ENCODE results near the gene GPR146.

The GPR146 gene

GRCh38 chr7:1011297-1012003, 32.9 kb upstream of the GPR146 start:
- DNase-seq: no peak

- DNase-seq: no peak
These were observed 32.2 kb upstream of the GPR146 start for GRCh38 chr7:1012004-1012715.

GRCh38 chr7:1012716-1013095, 31.6 kb upstream of the GPR146 start:
- DNase-seq: no peak

- DNase-seq: no peak
These were observed 30.8 kb upstream of the GPR146 start for GRCh38 chr7:1013581-1013980.

DNA sequence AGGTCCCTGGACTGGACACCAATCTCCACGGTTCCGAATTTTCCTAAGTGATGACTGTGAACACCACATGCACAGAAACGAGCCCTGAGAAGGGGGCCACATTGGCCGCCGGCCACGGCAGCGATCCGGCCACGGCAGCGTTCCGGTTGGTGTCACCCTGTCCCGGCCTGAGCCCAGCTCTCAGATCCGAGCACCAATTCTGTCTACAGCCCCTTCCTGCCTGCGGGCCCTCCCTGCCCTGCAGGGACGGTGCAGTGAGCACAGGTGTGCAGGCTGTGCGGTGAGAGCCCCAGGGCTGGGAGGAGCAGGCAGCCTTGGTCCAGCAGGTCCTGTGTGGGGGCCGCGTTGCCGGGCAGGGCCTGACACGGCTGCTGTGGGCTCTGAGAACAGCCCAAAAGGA, 29.7 kb upstream of the GPR146 start:
- no peak for DNase-seq

DNA sequence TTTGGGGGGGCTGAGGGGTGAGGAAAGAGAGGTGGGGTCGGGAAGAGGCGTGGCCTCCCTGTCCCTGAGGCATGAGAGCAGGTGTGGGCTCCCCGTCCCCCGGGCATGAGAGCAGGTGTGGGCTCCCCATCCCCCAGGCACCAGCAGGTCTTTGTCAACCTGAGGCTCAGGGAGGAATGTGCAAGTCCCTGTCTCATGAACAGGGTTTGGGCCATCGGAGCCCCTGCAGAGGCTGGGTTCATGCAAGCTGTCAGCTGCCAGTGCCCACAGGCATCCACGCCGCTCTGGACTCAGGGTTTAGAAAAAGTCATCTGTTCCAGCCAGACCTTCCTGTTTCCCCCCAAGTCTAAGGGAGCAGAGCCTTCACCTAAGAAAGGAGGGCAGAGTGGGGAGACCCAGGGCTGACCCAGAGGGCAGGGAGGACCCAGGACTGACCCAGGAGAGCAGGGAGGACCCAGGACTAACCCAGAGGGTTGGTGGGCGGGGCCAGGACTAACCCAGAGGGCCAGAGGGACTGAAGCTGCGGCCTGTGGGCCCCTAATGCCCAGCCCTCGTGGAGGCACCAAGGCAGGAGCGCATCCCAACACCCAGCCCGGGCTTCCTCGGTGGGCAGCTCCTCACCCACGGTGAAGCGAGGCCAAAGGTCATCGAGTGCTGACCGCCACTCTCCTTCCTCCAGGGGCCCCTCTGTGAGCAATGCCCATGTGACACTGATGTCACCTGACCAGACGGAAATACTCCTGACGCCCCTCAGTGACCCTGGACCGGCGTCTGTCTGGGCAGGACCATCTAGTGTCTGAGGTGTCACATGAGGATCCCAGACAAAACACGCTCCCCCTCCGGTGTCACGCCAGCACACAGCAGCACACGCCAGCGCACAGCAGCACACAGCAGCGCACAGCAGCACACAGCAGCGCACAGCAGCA, 28.9 kb upstream of the GPR146 start:
- no peak for DNase-seq

- no peak for DNase-seq
These were observed 27.5 kb upstream of the GPR146 start for GRCh38 chr7:1016577-1017531.

- DNase-seq: no peak
These were observed 26.6 kb upstream of the GPR146 start for GRCh38 chr7:1017586-1018333.

DNA sequence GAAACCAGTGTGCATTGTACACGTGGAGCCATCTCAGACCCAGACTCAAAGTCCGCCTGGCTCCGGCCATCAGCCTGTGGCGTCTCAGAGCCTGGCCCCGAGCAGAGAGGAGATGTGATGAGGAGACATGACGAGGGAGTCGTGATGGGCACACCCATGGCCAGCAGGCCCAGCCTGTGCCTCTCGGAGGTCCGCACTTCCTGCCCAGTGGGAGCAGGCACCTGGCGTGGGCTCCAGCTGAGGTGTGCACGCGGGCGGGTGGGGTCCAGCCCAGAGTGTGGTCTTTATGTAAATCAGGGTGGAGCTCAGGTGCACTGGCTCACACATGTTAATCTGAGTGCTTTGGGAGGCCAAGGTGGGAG, 26.0 kb upstream of the GPR146 start:
- DNase-seq: no peak

GRCh38 chr7:1019255-1019785, 25.0 kb upstream of the GPR146 start:
- DNase-seq: no peak

DNA sequence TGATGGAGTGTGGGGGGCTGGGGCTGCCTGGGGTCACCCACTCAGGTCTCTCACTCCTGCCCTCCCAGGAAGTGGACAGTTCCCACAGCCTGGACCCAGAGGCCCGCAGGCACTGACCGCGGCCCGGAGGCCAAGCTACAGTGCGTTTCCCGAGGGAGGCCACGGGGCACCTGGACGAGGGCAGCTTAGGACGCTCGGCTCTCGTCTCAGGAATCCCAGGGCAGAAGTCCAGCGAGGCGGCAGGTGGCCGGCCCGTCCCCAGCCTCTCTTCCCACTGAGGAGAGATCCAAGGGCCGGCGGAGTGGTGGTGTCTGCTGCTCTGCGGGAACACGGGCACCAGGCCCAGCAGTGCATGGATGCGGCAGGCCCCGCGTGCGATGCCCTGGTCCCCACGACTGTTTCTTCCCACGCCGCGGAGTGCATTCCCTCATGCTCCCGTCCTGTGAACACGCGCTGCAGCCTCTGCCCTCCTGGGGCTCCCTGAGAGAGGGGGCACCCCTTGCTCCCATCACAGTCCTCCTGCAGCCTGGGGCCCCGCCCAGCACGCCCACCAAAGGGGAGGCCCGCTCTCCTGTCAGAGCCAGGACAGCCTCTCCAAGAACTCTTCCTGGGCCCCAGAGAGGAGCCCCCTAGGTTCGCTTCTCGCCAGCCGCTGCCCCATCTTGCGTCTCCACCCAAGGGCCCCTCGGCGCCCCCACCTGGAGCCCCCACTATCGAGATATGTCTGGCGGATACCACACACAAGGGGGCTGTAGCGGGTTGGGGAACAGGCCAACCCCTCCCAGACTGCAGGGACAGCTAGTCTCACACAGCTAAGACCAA, 24.3 kb upstream of the GPR146 start:
- no peak for DNase-seq

DNA sequence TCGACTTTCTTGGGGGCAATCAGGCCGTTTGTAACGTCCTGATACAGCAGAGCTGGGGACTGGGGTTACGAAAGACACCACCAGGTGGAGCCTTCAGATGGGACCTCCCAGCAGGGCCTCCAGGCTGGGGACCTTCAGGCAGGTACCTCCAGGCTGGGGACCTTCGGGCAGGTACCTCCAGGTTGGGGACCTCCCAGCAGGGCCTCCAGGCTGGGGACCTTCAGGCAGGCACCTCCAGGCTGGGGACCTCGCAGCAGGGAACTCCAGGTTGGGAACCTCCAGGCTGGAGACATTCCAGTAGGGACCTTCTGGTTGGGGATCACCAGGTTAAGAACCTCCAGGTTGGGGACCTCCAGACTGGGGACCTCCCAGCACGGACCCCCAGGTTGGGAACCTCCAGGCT, 23.5 kb upstream of the GPR146 start:
- no peak for DNase-seq

GRCh38 chr7:1021366-1021765, 23.0 kb upstream of the GPR146 start:
- no peak for DNase-seq

GRCh38 chr7:1021931-1022330, 22.4 kb upstream of the GPR146 start:
- DNase-seq: no peak

DNA sequence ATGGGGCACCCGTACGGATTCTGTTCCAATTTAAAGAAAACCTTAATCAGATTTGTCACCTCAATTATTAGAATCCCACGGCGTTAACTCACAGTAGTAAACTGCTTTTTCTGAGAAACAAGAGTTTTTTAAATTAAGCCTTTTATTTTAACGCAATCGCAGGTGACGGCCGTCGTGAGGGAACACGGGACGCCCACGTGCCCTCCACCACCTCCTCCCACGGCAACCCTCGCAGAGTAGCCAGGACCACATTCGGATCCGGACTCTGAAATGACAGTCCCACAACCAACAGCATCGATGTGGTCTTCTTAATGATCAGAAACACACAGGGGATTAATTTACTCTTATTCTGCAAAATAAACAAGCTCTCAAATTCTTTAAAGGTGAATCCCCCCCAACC, 22.0 kb upstream of the GPR146 start:
- DNase-seq: no peak

DNA sequence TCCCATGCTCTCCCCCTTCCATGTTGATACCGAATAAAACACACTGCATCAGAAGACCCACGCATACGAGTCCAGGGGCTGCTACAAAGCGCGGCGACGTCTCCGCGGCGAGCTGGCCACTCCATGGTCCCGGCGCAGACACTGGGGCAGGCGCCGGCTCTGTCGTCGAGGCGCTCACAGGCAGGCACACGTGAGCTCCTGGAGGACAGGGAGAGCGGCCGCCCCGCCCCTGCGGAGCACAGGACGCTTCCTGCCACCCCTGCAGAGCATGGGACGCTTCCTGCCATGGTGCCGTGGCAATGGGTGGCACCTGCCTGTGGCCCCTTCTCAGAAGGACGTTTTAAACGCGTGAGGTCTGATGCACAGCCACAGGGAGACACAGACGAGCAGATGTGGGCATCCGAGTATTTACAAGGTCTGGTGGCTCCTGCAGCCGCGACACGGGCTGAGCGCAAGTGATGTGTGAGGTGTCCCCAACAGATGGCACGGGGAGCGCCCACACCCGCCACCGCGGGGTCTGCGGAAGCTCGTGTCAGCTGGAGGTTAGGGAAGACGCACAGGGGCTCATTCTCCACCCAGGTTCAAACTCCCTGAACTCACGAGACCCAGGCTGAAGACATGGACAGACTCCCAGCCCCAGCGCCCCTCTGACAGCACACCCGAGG, 21.4 kb upstream of the GPR146 start:
- no peak for DNase-seq

- DNase-seq: no peak
These were observed 20.0 kb upstream of the GPR146 start for GRCh38 chr7:1024331-1024841.

- DNase-seq: no peak
These were observed 19.2 kb upstream of the GPR146 start for GRCh38 chr7:1024876-1025742.

Data from activated CD4-positive, CD25-positive, alpha-beta regulatory T cell treated with anti-CD3 and anti-CD28 coated beads, Interleukin-2, amount 50 U/mL, for 72 hours (primary cell).